BJ (cell line): Measurements from ENCODE around the gene CPED1. TPM values are rescaled to one million over a fixed set of nuclear protein-coding genes. Genes with fewer than 3 reads are reported as not detected.
"Not testable (repeated sequence)": the region's sequence is repeated elsewhere in the genome, so short reads cannot be mapped to it uniquely, and the experiment has no call there.

Experiments
- CTCF ChIA-PET: fragments of 350-600 bp; formaldehyde crosslinking; extraction: SDS; loops from one replicate; lab custom pipeline; 2021; ENCODE audit warnings: antibody characterized with exemption, inconsistent platforms; lab: Yijun Ruan, JAX
- POLR2A ChIA-PET: fragments of 300-600 bp; sonication (Branson Sonifier 250); formaldehyde crosslinking; extraction: SDS; loops from one replicate; lab custom pipeline; 2021; ENCODE audit warnings: antibody characterized with exemption; lab: Charles Lee
- DNase-seq: peaks from one replicate; pipeline ENCODE4 v3.0.0-alpha.2; 2011; ENCODE audit warnings: low read depth
- H3K27me3 ChIP-seq: 2 replicates; pipeline ENCODE4 v1.6.0; 2011; ENCODE audit warnings: low read length; ENCODE audit not compliant: control insufficient read depth, insufficient read depth
- H3K36me3 ChIP-seq: 2 replicates; pipeline ENCODE4 v1.5.1; 2011; ENCODE audit warnings: low read length; ENCODE audit not compliant: control insufficient read depth, insufficient read depth
- H3K4me3 ChIP-seq: 2 replicates; pipeline ENCODE4 v1.5.1; 2011; ENCODE audit warnings: low read depth, mild to moderate bottlenecking, control low read depth, low read length
- CTCF ChIP-seq: IDR thresholded peaks from 2 replicates; pipeline ENCODE4 v1.5.1; 2011; ENCODE audit warnings: low read depth, mild to moderate bottlenecking, control low read depth, inconsistent platforms, low read length, moderate library complexity; ENCODE audit not compliant: insufficient read depth
- polyA plus RNA-seq: library from polyadenylated mRNA; depleted of rRNA; stranded (reverse); fragments of >200 nt; gene quantifications from 2 replicates; pipeline ENCODE4 v1.2.3, GENCODE V29; 2011

The CPED1 gene
- polyA plus RNA-seq, 1 experiment, result 18.3 TPM

- ChIA-PET CTCF (interaction anchor here (1.0 to 1.1 kb wide), 2 partner anchors 9 to 20 kb away, joined by 3 to 4 read pairs; no protein-coding TSS in a partner anchor), POLR2A (no interaction called here)
- no peak for TF ChIP-seq CTCF
- Histone ChIP-seq H3K36me3 (no peaks in the 10 kb centered on the region), H3K4me3 (no peak overlapping the region), H3K27me3 (no peaks in the 10 kb centered on the region)
- DNase-seq, result no peak
Observed at GRCh38 chr7:121182281-121182680, 193.8 kb downstream of the CPED1 start.

GRCh38 chr7:121182902-121183301 lies 194.4 kb downstream of the CPED1 start:
- POLR2A ChIA-PET, result no interaction called here

GRCh38 chr7:121183883-121184282 lies 195.4 kb downstream of the CPED1 start:
- DNase-seq, CTCF ChIA-PET, H3K27me3 ChIP-seq, POLR2A ChIA-PET, H3K36me3 ChIP-seq, H3K4me3 ChIP-seq: not testable (repeated sequence)

More at GRCh38 chr7:121182902-121183301, 194.4 kb downstream of the CPED1 start:
- DNase-seq, result no peak
- Histone ChIP-seq H3K4me3 (no peak overlapping the region), H3K36me3 (no peaks in the 10 kb centered on the region), H3K27me3 (no peaks in the 10 kb centered on the region)
- no peak for TF ChIP-seq CTCF
- CTCF ChIA-PET, result interaction anchor here (0.6 to 1.1 kb wide), 3 partner anchors 10 to 377 kb away, joined by 3 to 4 read pairs (median 3); no protein-coding TSS in a partner anchor

- DNase-seq, result no peak
- Histone ChIP-seq H3K36me3 (no peaks in the 10 kb centered on the region), H3K4me3 (no peak overlapping the region), H3K27me3 (no peaks in the 10 kb centered on the region)
- CTCF ChIA-PET, result interaction anchor here (1.0 kb wide), 1 partner anchor 32 kb away, joined by 3 read pairs; no protein-coding TSS in a partner anchor
- no peak for TF ChIP-seq CTCF
- POLR2A ChIA-PET, result no interaction called here
Observed at GRCh38 chr7:121186746-121187145, 198.2 kb downstream of the CPED1 start.

- ChIA-PET POLR2A (no interaction called here), CTCF (interaction anchor here (1.0 kb wide), 1 partner anchor 33 kb away, joined by 3 read pairs; no protein-coding TSS in a partner anchor)
- no peaks in the 10 kb centered on the region for H3K36me3 ChIP-seq
- H3K27me3 ChIP-seq, result no peaks in the 10 kb centered on the region
- no peak for DNase-seq
- no peak for TF ChIP-seq CTCF
- H3K4me3 ChIP-seq, result no peak overlapping the region
Observed at GRCh38 chr7:121187222-121187621, 198.7 kb downstream of the CPED1 start.

- Histone ChIP-seq H3K4me3 (no peak overlapping the region), H3K27me3 (no peaks in the 10 kb centered on the region), H3K36me3 (no peaks in the 10 kb centered on the region)
- CTCF ChIA-PET, result interaction anchor here (1.0 kb wide), 1 partner anchor 33 kb away, joined by 3 read pairs; no protein-coding TSS in a partner anchor
- peak; percentile 8 for DNase-seq
- no peak for TF ChIP-seq CTCF
- POLR2A ChIA-PET, result no interaction called here
Observed at GRCh38 chr7:121187676-121188075, 199.2 kb downstream of the CPED1 start.
